IPS DF 4.7 (cell line): ENCODE measurements around the gene MYOCOS.
"Not testable (repeated sequence)": the region's sequence is repeated elsewhere in the genome, so short reads cannot be mapped to it uniquely, and the experiment has no call there.

Source experiments
- DNase-seq: peaks from one replicate; pipeline ENCODE4 v3.0.0-alpha.2; 2013; ENCODE audit warnings: low spot score; ENCODE audit errors: extremely low read depth

MYOCOS gene

DNA sequence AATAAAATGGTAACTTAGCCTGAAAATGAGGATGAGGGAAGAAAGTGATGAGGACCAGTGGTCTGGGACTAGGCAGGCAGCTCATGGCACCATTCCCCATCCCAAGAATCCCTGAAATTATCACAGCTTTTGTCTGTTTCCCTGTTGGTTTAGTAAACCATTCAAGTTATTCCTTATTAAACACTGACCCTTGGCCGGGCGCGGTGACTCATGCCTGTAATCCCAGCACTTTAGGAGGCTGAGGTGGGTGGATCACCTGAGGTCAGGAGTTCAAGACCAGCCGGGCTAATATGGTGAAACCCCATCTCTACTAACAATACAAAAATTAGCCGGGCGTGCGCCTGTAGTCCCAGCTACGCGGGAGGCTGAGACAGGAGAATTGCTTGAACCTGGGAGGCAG, 34.2 kb downstream of the MYOCOS start:
- not testable (repeated sequence) for DNase-seq

GRCh38 chr1:171661076-171661650, 39.1 kb downstream of the MYOCOS start:
- no peak for DNase-seq

DNA sequence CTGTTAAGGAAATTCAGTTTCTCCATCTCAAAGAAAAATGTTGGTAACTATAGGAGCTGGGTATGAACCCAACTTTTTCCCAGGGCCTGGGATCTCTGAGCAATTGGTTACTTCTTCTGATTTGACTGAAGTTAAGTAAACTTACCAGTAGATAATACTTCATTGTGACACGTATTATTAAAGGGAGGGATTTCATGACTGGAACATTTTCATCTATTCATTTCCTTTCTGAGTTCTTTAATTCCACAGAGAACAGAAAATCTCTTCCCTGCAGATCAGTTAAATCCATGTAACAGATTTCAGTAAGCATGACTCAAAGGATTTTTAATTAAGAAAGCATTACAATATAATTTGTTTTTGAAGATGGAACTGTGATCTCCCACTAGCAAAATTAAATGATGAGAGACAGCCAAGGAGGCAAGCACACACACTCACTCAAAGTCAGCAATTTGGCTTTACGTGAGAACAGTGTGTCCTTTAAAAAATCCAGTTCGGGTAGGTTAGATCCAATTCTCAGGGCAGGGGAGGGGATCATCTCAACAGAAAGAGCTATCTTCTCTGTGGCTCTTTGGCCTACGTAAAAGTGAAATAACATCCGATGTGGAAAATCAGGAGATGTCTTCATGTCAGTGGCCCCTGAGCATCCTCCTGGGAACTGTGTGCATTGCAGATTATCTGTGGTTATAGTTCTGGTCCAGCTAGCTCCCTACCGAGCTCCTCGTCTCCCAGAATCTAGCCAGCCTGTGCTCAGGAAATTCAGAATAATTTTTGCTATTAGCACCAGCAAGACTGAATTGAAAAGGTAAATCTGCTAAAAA, 41.2 kb downstream of the MYOCOS start:
- no peak for DNase-seq

DNA sequence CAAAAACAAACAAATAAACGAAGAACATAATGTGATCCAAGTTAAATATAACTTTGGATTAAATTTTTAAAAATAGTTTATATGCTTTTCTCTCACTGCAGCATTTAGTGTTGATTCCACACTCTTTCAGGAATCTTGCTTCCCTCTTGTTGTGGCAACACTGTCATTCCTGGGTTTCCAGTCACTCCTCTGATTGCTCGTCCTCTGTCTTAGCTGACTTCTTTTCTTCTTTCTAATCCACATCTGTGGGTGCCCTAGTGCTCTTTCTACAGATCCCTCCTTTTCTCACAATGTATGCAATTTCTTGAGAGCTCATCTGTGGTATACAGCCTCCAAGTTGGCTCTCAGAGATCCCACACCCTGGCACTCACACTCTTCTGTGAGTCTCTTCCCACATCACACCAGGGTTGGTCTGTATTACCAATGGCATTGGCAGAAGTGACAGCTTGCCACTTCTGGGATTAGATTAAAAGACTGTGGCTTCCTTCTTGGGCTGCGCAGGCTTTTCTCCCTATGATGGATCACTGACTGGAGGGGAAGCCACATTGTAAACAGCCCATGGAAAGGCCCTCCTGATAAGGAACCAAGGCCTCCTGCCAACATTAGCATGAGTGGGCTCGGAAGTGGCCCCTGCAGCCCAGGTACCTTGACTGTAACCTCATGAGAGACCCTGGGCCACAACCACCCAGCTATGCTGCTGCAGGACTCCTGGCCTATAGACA, 42.0 kb downstream of the MYOCOS start:
- no peak for DNase-seq

GRCh38 chr1:171664976-171665375, 42.9 kb downstream of the MYOCOS start:
- no peak for DNase-seq

GRCh38 chr1:171666114-171666769, 44.2 kb downstream of the MYOCOS start:
- DNase-seq, result no peak

DNA sequence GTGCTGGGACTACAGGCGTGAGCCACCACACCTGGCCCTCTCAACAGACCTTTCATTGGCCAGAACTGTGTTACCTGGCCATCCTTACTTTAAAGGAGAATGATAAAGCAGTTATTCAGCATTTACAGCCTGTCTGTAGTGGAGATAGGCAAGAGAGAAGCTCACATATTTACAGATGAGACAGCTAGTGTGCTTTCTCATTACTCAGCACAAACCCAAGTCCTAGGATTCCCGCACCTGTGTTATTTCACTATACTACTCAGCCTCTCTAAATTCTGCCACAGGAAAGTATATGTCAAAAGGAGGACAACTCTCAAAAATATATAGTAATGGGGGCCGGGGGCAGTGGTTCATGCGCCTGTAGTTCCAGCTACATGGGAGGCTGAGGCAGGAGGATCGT, 46.3 kb downstream of the MYOCOS start:
- DNase-seq, result no peak

DNA sequence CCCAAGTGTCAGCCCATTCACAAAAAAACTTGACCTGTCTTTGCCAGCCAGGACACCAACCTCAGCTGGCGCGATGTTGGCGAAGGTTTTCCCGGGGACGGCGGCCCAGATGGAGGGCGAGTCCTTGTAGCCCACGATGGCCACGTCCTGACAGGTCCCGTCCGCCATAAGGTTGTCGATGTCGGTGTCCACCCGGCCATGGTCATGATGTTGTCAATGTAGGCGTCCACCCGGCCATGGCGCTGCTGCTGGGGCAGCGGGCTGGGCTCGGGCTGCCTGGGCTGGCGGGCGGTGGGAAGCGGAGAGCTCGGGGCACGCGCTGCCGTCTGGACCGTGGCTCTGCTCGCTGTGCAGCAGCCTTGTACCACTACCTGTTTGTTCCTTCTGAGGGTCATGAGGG, 48.7 kb downstream of the MYOCOS start:
- no peak for DNase-seq

- no peak for DNase-seq
These were observed 52.7 kb downstream of the MYOCOS start for GRCh38 chr1:171674431-171675405.
